MM.1S (cell line): Measurements from ENCODE around the gene UBE2D2.

ENCODE experiments used
- DNase-seq: peaks from one replicate; pipeline ENCODE4 v3.0.0-alpha.2; 2015
- H2AFZ ChIP-seq: fragments of 300-600 bp; sonication (generic); 2 replicates; pipeline ENCODE4 v1.6.0; 2016; ENCODE audit warnings: antibody characterized with exemption, low read length
- H3F3A ChIP-seq: fragments of 300-600 bp; sonication (generic); 2 replicates; pipeline ENCODE4 v1.6.1; 2016; ENCODE audit warnings: mild to moderate bottlenecking, antibody characterized with exemption, low read length, moderate library complexity, mixed read lengths; ENCODE audit not compliant: insufficient read depth
- H3K27ac ChIP-seq: fragments of 300-600 bp; sonication (generic); 2 replicates; pipeline ENCODE4 v1.5.1; 2016; ENCODE audit warnings: mild to moderate bottlenecking, low read length
- H3K27me3 ChIP-seq: fragments of 300-600 bp; sonication (generic); replicated peaks from 2 replicates; pipeline ENCODE4 v1.6.0; 2016; ENCODE audit warnings: low read length; ENCODE audit not compliant: insufficient read depth
- H3K36me3 ChIP-seq: fragments of 300-600 bp; sonication (generic); replicated peaks from 2 replicates; pipeline ENCODE4 v1.6.1; 2016; ENCODE audit warnings: mild to moderate bottlenecking, low read length, mixed read lengths; ENCODE audit not compliant: insufficient read depth
- H3K4me1 ChIP-seq: fragments of 300-600 bp; sonication (generic); 2 replicates; pipeline ENCODE4 v1.6.1; 2016; ENCODE audit warnings: low read length, mixed read lengths
- H3K4me2 ChIP-seq: fragments of 300-600 bp; sonication (generic); 2 replicates; pipeline ENCODE4 v1.6.0; 2016; ENCODE audit warnings: low read depth, low read length
- H3K4me3 ChIP-seq: fragments of 300-600 bp; sonication (generic); 2 replicates; pipeline ENCODE4 v1.5.1; 2016; ENCODE audit warnings: low read length, mixed read lengths
- H3K79me2 ChIP-seq: fragments of 300-600 bp; sonication (generic); 2 replicates; pipeline ENCODE4 v1.6.1; 2016; ENCODE audit warnings: mixed run types, low read length, mixed read lengths
- H3K9ac ChIP-seq: fragments of 300-600 bp; sonication (generic); 2 replicates; pipeline ENCODE4 v1.6.1; 2016; ENCODE audit warnings: low read length, mixed read lengths
- H3K9me2 ChIP-seq: fragments of 300-600 bp; sonication (generic); replicated peaks from 2 replicates; pipeline ENCODE4 v1.6.1; 2016; ENCODE audit warnings: mild to moderate bottlenecking, low read length, mixed read lengths; ENCODE audit not compliant: insufficient read depth
- H3K9me3 ChIP-seq: fragments of 300-600 bp; sonication (generic); replicated peaks from 2 replicates; pipeline ENCODE4 v1.6.1; 2016; ENCODE audit warnings: mild to moderate bottlenecking, low read length, mixed read lengths; ENCODE audit not compliant: insufficient read depth
- H4K20me1 ChIP-seq: fragments of 300-600 bp; sonication (generic); 2 replicates; pipeline ENCODE4 v1.6.1; 2016; ENCODE audit warnings: mild to moderate bottlenecking, low read length, moderate library complexity, mixed read lengths; ENCODE audit not compliant: insufficient read depth
- CTCF ChIP-seq: fragments of 300-600 bp; sonication (generic); IDR thresholded peaks from 2 replicates; pipeline ENCODE4 v1.5.1; 2016; ENCODE audit warnings: antibody characterized with exemption, low read length, mixed read lengths
- EZH2 ChIP-seq: fragments of 300-600 bp; sonication (generic); optimal IDR thresholded peaks from 2 replicates; pipeline ENCODE3; 2017; ENCODE audit warnings: low read depth, mild to moderate bottlenecking, antibody characterized with exemption, low read length, mixed read lengths
- EZH2phosphoT487 ChIP-seq: fragments of 300-600 bp; sonication (generic); IDR thresholded peaks from 2 replicates; pipeline ENCODE4 v1.6.1; 2018; ENCODE audit warnings: antibody characterized with exemption, low read length

Gene UBE2D2

GRCh38 chr5:139551191-139551889 lies 9.8 kb upstream of the UBE2D2 start:
- no peak overlapping the region for H2AFZ ChIP-seq
- H3F3A ChIP-seq: no peaks in the 10 kb centered on the region
- H3K4me2 ChIP-seq: no peak overlapping the region
- no peaks in the 10 kb centered on the region for H3K9me2 ChIP-seq
- H3K9ac ChIP-seq: no peak overlapping the region
- H3K4me1 ChIP-seq: 0 out of 2 replicates have a peak, but pooled peaks cover 4% of the 10 kb centered on the region
- no peaks in the 10 kb centered on the region for H4K20me1 ChIP-seq
- H3K79me2 ChIP-seq: no peaks in the 10 kb centered on the region
- no peak overlapping the region for H3K4me3 ChIP-seq
- H3K27ac ChIP-seq: no peak overlapping the region
- DNase-seq: no peak
- H3K27me3 ChIP-seq: no peaks in the 10 kb centered on the region
- no peak for TF ChIP-seq EZH2phosphoT487
- no peak for TF ChIP-seq EZH2
- TF ChIP-seq CTCF: no peak
- H3K36me3 ChIP-seq: no peaks in the 10 kb centered on the region
- no peaks in the 10 kb centered on the region for H3K9me3 ChIP-seq

- Histone ChIP-seq H3K9me3 (no peaks in the 10 kb centered on the region), H3K9me2 (no peaks in the 10 kb centered on the region), H3F3A (no peaks in the 10 kb centered on the region), H3K36me3 (no peaks in the 10 kb centered on the region), H3K27ac (peak overlapping the region; percentile 36; the same call in 1 of the 2 replicates), H3K4me3 (no peak overlapping the region), H3K27me3 (no peaks in the 10 kb centered on the region), H3K4me2 (peak overlapping the region; percentile 28), H3K9ac (no peak overlapping the region), H3K79me2 (no peaks in the 10 kb centered on the region), H3K4me1 (0 out of 2 replicates have a peak, but pooled peaks cover 4% of the 10 kb centered on the region), H2AFZ (peak overlapping the region; percentile 28; the same call in 1 of the 2 replicates), H4K20me1 (no peaks in the 10 kb centered on the region)
- DNase-seq: peak; percentile 72
- no peak for TF ChIP-seq CTCF
- TF ChIP-seq EZH2: no peak
- TF ChIP-seq EZH2phosphoT487: no peak
Measured at GRCh38 chr5:139552893-139553575, 8.1 kb upstream of the UBE2D2 start.

GRCh38 chr5:139554264-139554663 lies 6.9 kb upstream of the UBE2D2 start:
- H3K36me3 ChIP-seq: no peaks in the 10 kb centered on the region
- H3K79me2 ChIP-seq: no peaks in the 10 kb centered on the region
- no peak overlapping the region for H3K4me2 ChIP-seq
- H3K27ac ChIP-seq: no peak overlapping the region
- no peaks in the 10 kb centered on the region for H4K20me1 ChIP-seq
- TF ChIP-seq EZH2phosphoT487: no peak
- TF ChIP-seq CTCF: no peak
- TF ChIP-seq EZH2: no peak
- H2AFZ ChIP-seq: no peak overlapping the region
- H3K27me3 ChIP-seq: no peaks in the 10 kb centered on the region
- H3K4me3 ChIP-seq: no peak overlapping the region
- 0 out of 2 replicates have a peak, but pooled peaks cover 4% of the 10 kb centered on the region for H3K4me1 ChIP-seq
- H3K9ac ChIP-seq: no peak overlapping the region
- no peaks in the 10 kb centered on the region for H3K9me3 ChIP-seq
- H3K9me2 ChIP-seq: no peaks in the 10 kb centered on the region
- no peaks in the 10 kb centered on the region for H3F3A ChIP-seq
- no peak for DNase-seq
